NB4 (cell line): ENCODE results near the gene TBC1D2B.

Source experiments
- CTCF ChIP-seq: IDR thresholded peaks from one replicate; pipeline ENCODE4 v1.5.1; 2012; ENCODE audit warnings: low read depth, low read length
- MAX ChIP-seq: IDR thresholded peaks from 2 replicates; pipeline ENCODE4 v1.6.1; 2011; ENCODE audit warnings: low read depth, low read length
- POLR2A ChIP-seq: IDR thresholded peaks from 2 replicates; pipeline ENCODE4 v1.6.1; 2011; ENCODE audit warnings: mild to moderate bottlenecking; ENCODE audit not compliant: insufficient read length; ENCODE audit errors: extremely low read depth

GRCh38 chr15:78035321-78035751 lies 42.2 kb downstream of the TBC1D2B start:
- TF ChIP-seq CTCF (no peak), POLR2A (no peak), MAX (0 out of 2 replicates have a peak, but pooled peaks have one; percentile 2)
